HG02623 (cell line): ENCODE results near the gene CATSPER1.

ENCODE experiments used
- ATAC-seq: cut with Tn5 transposase; IDR thresholded peaks from one replicate; pipeline ENCODE4 v1.9.1; 2021; ENCODE audit warnings: moderate library complexity; ENCODE audit not compliant: unreplicated experiment

Gene CATSPER1

GRCh38 chr11:65973439-65974110, 52.7 kb downstream of the CATSPER1 start:
- ATAC-seq: no peak

GRCh38 chr11:65972116-65972515, 54.2 kb downstream of the CATSPER1 start:
- ATAC-seq: no peak

GRCh38 chr11:65968600-65969482, 57.4 kb downstream of the CATSPER1 start:
- no peak for ATAC-seq

GRCh38 chr11:65967329-65967934, 58.8 kb downstream of the CATSPER1 start:
- ATAC-seq: no peak
